Activated CD4-positive, alpha-beta memory T cell treated with anti-CD3 and anti-CD28 coated beads for 36 hours (primary cell): ENCODE data around the gene TRPV2. TPM values are rescaled to one million over a fixed set of nuclear protein-coding genes. Genes with fewer than 3 reads are reported as not detected.

ENCODE experiments used
- CTCF ChIA-PET: fragments of 350-600 bp; sonication (Branson Sonifier 250); formaldehyde crosslinking; loops from one replicate; lab custom pipeline; 2021; ENCODE audit warnings: antibody characterized with exemption, inconsistent platforms; lab: Charles Lee
- POLR2A ChIA-PET: fragments of 350-600 bp; sonication (Branson Sonifier 250); formaldehyde crosslinking; loops from one replicate; lab custom pipeline; 2021; ENCODE audit warnings: antibody characterized with exemption; lab: Charles Lee
- DNase-seq: peaks from one replicate; pipeline ENCODE4 v3.0.0-alpha.2; 2020
- H3K27ac Mint-ChIP-seq: one replicate; pipeline ENCODE4 v1.8.0; 2021; ENCODE audit warnings: mixed read lengths
- H3K27me3 Mint-ChIP-seq: one replicate; pipeline ENCODE4 v1.8.0; 2021; ENCODE audit warnings: mixed read lengths
- H3K36me3 Mint-ChIP-seq: one replicate; pipeline ENCODE4 v1.8.0; 2021; ENCODE audit warnings: mixed read lengths
- H3K4me1 Mint-ChIP-seq: one replicate; pipeline ENCODE4 v1.8.0; 2021; ENCODE audit warnings: low read depth, mixed read lengths
- H3K4me3 Mint-ChIP-seq: one replicate; pipeline ENCODE4 v1.8.0; 2021; ENCODE audit warnings: mild to moderate bottlenecking, mixed read lengths
- H3K9me3 Mint-ChIP-seq: one replicate; pipeline ENCODE4 v1.8.0; 2021; ENCODE audit warnings: mixed read lengths
- intact Hi-C: fragments of 100-400 bp; cut with micrococcal nuclease; formaldehyde crosslinking; loops from one replicate; pipeline ENCODE4 v1.15.1; 2023
- total RNA-seq, 2 experiments: library from RNA; stranded (reverse); gene quantifications; one replicate each; pipeline ENCODE4 v1.2.3, GENCODE V29; 2021

TRPV2 gene
- total RNA-seq, 2 experiments from 2014 or later = 46.0 to 50.6 TPM

DNA sequence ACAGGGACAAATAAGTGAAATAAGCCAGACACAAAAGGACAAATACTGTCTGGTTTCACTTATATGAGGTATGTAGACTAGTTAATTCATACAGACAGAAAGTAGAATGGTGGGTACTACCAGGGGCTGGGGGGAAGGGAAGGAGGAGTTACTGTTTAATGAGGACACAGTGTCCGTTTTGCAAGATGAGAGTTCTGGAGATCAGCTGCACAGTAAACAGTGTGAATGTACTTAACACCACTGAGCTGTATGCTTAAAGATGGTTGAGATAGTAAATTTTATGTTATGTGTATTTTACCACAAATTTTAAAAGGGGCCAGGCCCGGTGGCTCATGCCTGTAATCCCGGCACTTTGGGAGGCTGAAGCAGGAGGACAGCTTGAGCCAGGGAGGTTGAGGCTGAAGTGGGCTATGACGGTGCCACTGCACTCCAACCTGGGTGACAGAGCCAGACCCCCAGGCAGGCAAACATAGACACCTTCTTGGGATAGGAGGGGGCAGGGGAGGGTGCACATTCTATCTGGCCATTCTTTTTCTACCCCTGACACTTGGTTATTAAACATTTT is 53.1 kb downstream of the TRPV2 start:
- no peaks in the 10 kb centered on the region for H3K9me3 Mint-ChIP-seq
- no peak for DNase-seq
- no peak overlapping the region for H3K27ac Mint-ChIP-seq
- intact Hi-C loops = no loop called here
- POLR2A ChIA-PET = no interaction called here
- H3K4me3 Mint-ChIP-seq = no peak overlapping the region
- no peaks in the 10 kb centered on the region for H3K27me3 Mint-ChIP-seq
- CTCF ChIA-PET = interaction anchor here (2.1 kb wide), 1 partner anchor 53 kb away, joined by 5 read pairs; no protein-coding TSS in a partner anchor
- no peaks in the 10 kb centered on the region for H3K4me1 Mint-ChIP-seq
- H3K36me3 Mint-ChIP-seq = peaks cover 4% of the 10 kb centered on the region

DNA sequence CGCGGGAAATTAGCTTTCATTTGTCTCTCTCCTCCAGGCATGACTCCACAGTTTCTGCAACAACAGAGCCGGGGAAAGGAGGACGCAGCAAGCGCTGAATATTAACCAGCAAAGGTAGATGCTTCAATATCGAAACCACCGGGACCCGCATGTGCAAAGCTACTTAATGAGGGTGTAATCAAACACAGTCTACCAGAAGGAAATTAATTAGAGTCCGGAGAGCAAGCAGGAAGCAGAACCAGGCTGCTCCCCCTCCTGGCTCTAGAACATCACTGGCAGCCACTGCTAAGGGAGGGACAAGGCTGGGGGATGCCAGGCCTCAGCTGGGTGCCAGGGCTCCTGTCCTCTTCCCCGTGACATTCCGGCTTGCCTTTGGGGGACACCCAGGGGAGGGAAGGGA is 54.9 kb downstream of the TRPV2 start:
- DNase-seq = no peak
- Mint-ChIP-seq H3K27me3 (no peaks in the 10 kb centered on the region), H3K4me1 (no peaks in the 10 kb centered on the region), H3K27ac (no peak overlapping the region), H3K36me3 (peaks cover 4% of the 10 kb centered on the region), H3K9me3 (no peaks in the 10 kb centered on the region), H3K4me3 (no peak overlapping the region)
- POLR2A ChIA-PET = interaction anchor here (0.5 kb wide), 1 partner anchor 55 kb away, joined by 4 read pairs; no protein-coding TSS in a partner anchor
- intact Hi-C loops = no loop called here
- CTCF ChIA-PET = interaction anchor here (1.3 kb wide), 1 partner anchor 51 kb away, joined by 4 read pairs; no protein-coding TSS in a partner anchor

DNA sequence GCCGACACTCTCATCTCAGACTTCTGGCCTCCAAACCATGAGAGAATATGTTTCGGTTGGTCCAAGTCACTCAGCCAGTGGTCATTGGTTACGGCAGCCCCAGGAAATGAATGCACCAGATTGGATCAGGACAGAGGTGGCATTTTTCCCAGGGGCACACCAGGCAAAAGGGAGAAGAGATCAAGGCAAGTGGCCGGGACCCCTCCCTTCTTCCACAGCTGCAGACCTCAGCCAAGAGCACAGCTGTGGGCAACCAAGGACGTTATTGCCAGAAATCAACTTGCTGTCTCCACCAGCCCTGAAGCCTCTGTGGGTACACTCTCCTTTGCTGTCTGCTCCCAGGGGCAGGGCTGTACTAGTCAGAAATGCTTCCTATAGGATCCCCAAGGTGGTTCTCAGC is 55.9 kb downstream of the TRPV2 start:
- Mint-ChIP-seq H3K9me3 (no peaks in the 10 kb centered on the region), H3K36me3 (peaks cover 4% of the 10 kb centered on the region), H3K27me3 (no peaks in the 10 kb centered on the region), H3K27ac (no peak overlapping the region), H3K4me3 (no peak overlapping the region), H3K4me1 (no peaks in the 10 kb centered on the region)
- intact Hi-C loops = no loop called here
- POLR2A ChIA-PET = no interaction called here
- no peak for DNase-seq
- CTCF ChIA-PET = interaction anchor here (1.3 kb wide), 1 partner anchor 50 kb away, joined by 4 read pairs; no protein-coding TSS in a partner anchor

DNA sequence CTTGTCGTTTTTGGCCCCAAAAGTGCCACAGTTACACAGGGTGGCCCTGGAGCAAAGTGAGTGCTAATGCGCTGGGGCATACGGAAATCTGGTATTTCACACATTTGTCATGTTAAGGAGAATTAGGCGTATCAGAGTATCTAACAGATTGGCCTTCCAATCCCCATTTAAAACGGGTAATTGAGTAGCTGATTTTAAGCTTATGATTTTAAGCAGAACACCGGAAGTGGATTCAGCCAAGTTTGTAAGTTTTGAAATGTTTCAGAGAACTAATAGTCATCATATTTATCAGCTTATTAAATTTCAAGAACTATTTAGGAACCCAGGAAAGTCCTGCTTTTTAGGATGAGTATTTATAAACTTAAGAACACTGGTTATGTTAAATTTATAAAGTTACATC is 57.2 kb downstream of the TRPV2 start:
- ChIA-PET POLR2A (no interaction called here), CTCF (interaction anchor here (1.1 kb wide), 1 partner anchor 49 kb away, joined by 4 read pairs; no protein-coding TSS in a partner anchor)
- Mint-ChIP-seq H3K4me1 (no peaks in the 10 kb centered on the region), H3K27ac (no peak overlapping the region), H3K9me3 (no peaks in the 10 kb centered on the region), H3K27me3 (no peaks in the 10 kb centered on the region), H3K4me3 (no peak overlapping the region), H3K36me3 (peaks cover 4% of the 10 kb centered on the region)
- no peak for DNase-seq
- intact Hi-C loops = no loop called here

DNA sequence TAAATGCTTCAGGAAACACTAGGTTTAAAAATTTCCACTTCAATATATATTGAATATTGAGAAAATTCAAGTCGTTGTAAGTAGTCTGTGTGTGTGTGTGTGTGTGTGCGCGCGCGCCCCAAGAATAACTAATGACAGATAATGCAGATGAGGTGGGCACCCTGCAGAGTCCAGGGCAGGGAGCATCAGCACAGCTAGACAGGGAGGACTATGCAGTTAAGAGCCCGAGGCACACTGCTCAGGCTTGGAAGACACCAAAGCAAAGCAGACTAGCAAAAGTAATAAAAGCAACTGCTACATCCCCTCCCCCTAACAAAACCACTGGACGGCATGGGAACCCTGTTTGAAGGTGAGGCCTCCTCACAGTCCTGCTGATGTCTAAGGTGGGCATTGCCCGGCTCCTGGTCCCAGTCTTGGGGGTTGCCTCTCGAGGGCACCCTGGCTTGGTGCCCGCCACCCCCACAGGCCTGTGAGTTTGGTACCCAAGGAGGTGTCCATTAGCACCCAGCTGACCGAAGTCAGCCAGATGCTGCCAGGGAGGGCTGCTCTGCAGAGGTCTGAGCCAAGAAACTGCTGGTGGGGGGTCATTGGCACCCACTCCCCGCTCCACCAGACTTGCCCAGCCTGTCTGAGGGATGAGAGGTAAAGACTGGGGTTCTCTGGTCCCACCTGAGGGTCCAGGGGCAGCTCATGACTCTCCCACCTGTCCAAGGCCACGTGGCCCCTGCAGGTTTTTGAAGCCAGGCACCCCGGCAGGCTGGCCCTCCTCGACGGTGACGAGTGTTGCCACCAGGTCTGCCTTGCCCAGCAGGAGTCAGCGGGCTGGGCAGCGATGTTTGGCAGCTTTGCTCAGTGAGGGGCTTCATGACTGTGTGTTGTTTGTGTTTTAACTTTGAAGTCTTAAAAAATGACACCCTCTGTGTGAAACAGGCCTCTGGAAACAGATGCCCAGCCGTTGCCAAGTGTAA is 58.0 kb downstream of the TRPV2 start:
- no peak for DNase-seq
- no peak overlapping the region for H3K4me3 Mint-ChIP-seq
- H3K4me1 Mint-ChIP-seq = no peaks in the 10 kb centered on the region
- ChIA-PET POLR2A (no interaction called here), CTCF (interaction anchor here (0.9 to 1.1 kb wide), 2 partner anchors 48 to 116 kb away, joined by 4 read pairs; no protein-coding TSS in a partner anchor)
- H3K36me3 Mint-ChIP-seq = peaks cover 4% of the 10 kb centered on the region
- no peaks in the 10 kb centered on the region for H3K27me3 Mint-ChIP-seq
- intact Hi-C loops = no loop called here
- H3K27ac Mint-ChIP-seq = no peak overlapping the region
- no peaks in the 10 kb centered on the region for H3K9me3 Mint-ChIP-seq

DNA sequence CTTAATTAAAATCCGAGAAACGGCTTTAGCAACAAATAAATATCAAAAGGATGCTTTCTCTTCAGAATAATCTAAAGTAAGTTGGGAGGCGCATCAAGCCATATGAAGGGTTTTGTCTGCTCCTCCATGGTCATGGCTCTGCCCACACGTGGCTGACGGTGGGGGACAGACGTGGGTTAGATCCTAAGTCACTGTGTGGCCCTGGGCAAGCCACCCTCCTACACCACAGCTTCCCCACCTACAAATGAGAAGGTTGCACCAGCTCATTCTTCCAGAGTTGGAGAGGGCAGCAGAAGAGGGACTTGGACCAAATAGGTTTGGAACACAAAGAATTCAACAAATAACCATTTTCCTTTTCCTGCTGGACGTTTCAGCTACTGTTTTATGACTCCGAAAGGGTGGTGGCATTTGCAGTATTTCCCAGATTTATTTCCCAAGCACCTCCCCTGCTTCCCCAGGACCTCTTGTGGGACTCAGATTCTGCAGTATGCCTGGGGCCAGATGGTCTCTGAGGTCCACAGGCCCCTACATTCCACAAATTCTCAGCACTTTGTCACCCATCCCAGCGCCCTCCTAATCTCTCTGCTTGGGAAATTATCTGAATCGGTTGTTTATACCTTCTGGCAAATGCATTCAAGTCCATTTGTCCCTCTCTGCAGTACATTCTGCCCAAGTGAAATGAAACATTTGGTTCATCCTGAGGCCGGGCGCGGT is 58.8 kb downstream of the TRPV2 start:
- ChIA-PET CTCF (interaction anchor here (0.9 kb wide), 1 partner anchor 115 kb away, joined by 4 read pairs; no protein-coding TSS in a partner anchor), POLR2A (no interaction called here)
- Mint-ChIP-seq H3K27ac (no peak overlapping the region), H3K4me1 (no peaks in the 10 kb centered on the region), H3K27me3 (no peaks in the 10 kb centered on the region), H3K9me3 (no peaks in the 10 kb centered on the region), H3K4me3 (no peak overlapping the region), H3K36me3 (peaks cover 4% of the 10 kb centered on the region)
- intact Hi-C loops = no loop called here
- no peak for DNase-seq

DNA sequence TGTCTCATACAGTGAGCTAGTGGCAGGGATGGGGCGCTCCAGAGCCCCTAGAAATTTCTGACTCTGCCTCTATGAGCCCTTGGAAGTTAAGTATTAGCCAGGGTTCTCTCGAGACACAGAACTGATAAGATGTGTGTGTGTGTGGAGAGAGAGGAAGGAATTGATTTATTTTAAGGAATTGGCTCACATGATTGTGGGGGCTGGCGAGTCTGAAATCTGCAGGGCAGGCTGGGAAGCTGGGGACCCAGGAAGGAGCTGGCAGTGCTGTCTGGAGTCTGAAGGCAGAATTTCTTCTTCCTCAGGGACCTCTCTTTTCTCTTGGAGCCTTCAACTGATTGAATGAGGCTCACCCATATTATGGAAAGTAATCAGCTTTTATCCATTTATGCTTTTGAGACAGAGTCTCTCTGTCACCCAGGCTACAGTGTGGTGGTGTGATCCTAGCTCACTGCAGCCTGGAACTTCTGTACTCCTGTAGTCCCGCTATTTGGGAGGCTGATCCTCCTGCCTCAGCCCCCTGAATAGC is 59.9 kb downstream of the TRPV2 start:
- Mint-ChIP-seq H3K27me3 (no peaks in the 10 kb centered on the region), H3K36me3 (peaks cover 4% of the 10 kb centered on the region), H3K9me3 (no peaks in the 10 kb centered on the region), H3K27ac (no peak overlapping the region), H3K4me1 (no peaks in the 10 kb centered on the region), H3K4me3 (no peak overlapping the region)
- POLR2A ChIA-PET = no interaction called here
- CTCF ChIA-PET = no interaction called here
- intact Hi-C loops = no loop called here
- no peak for DNase-seq

DNA sequence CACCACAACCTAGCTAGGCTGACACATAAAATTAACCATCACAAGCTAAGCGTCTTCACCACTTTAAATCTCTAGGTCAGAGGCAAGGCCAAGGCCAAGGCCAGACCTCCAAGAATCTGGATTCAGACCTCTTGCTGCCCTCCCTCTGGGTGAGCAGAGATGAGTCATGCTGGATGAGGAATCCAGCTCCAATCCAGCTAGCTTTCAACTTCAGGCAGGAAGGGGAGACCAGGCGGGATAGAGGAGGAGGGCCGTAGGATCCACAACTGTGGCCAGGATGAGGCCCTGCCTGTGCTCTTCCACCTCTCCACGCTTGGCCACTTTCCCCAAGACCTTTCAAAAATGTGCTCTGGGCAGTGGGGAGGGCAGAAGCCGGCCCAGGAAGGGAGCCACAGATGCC is 61.9 kb downstream of the TRPV2 start:
- CTCF ChIA-PET = interaction anchor here (1.0 to 1.3 kb wide), 2 partner anchors 24 to 44 kb away, joined by 3 to 6 read pairs; no protein-coding TSS in a partner anchor

DNA sequence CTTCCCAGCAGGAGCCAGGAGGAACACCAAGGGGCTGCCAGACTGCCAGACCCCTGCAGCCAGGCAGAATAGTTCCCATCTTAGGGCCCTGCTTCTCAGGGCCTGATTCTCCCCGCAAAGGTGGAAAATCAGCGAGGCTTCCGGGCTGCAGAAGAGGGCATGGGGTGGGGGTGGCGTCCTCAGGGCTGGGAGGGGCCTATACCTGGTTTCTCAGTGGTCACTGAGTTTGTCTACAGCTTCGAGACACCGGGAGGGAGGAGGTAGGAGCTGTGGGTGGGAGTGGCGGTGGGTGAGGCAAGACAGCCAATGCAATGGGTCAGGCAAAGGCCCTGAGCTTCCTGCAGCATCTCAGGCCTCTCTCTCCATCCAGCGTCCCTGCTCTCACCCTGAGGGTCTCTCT is 62.3 kb downstream of the TRPV2 start:
- H3K36me3 Mint-ChIP-seq = no peaks in the 10 kb centered on the region
- H3K4me3 Mint-ChIP-seq = no peak overlapping the region
- ChIA-PET CTCF (interaction anchor here (1.0 to 1.3 kb wide), 2 partner anchors 24 to 44 kb away, joined by 3 to 6 read pairs; no protein-coding TSS in a partner anchor), POLR2A (no interaction called here)
- H3K9me3 Mint-ChIP-seq = no peaks in the 10 kb centered on the region
- H3K27me3 Mint-ChIP-seq = no peaks in the 10 kb centered on the region
- H3K27ac Mint-ChIP-seq = no peak overlapping the region
- no peak for DNase-seq
- intact Hi-C loops = no loop called here
- no peaks in the 10 kb centered on the region for H3K4me1 Mint-ChIP-seq

More for the DNA sequence above, 61.9 kb downstream of the TRPV2 start:
- intact Hi-C loops = no loop called here
- POLR2A ChIA-PET = no interaction called here
- Mint-ChIP-seq H3K27me3 (no peaks in the 10 kb centered on the region), H3K4me1 (no peaks in the 10 kb centered on the region), H3K36me3 (no peaks in the 10 kb centered on the region), H3K9me3 (no peaks in the 10 kb centered on the region), H3K27ac (no peak overlapping the region), H3K4me3 (no peak overlapping the region)
- DNase-seq = no peak

DNA sequence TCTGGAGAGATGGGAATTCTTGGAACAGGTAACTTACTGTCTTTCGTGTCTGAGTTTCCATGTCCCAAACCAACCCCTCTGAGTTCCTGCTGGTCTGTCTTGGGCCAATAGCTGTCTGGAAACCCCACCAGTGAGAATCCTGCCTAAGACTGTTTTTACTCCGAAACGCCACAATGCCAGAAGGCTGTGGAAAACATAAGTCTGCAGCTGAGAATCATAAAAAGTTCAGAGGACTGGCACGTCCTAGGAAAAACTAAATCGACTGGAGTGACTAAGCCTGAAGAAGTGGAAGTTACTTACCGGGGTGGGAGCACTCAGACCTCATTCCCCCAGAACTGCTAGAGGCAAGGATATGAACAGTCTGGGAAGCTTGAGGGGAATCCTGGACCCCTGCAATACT is 63.3 kb downstream of the TRPV2 start:
- no peak for DNase-seq
- no peak overlapping the region for H3K4me3 Mint-ChIP-seq
- H3K27me3 Mint-ChIP-seq = no peaks in the 10 kb centered on the region
- H3K4me1 Mint-ChIP-seq = no peaks in the 10 kb centered on the region
- ChIA-PET POLR2A (no interaction called here), CTCF (interaction anchor here (1.4 kb wide), 1 partner anchor 43 kb away, joined by 3 read pairs; no protein-coding TSS in a partner anchor)
- H3K27ac Mint-ChIP-seq = no peak overlapping the region
- intact Hi-C loops = no loop called here
- no peaks in the 10 kb centered on the region for H3K9me3 Mint-ChIP-seq
- H3K36me3 Mint-ChIP-seq = no peaks in the 10 kb centered on the region

DNA sequence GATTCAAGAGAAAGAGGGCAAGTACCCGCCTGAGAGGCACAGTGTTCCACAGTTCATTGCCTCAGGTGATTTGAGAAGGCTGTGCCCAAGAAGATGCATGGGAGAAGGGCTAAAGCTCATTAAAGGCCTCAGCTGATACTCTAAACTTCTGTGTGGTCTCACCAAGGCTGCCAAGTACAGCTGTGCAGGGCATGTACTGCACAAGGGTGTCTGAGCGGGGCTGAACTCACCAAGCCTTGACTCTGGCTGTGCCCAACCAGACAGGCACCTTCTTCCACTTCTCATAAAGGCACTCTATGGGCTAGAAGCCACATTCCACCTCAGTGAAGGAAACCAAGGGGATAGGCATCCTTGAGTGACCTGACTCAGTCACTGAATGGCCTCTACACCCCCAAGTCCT is 63.9 kb downstream of the TRPV2 start:
- Mint-ChIP-seq H3K27me3 (no peaks in the 10 kb centered on the region), H3K9me3 (no peaks in the 10 kb centered on the region), H3K36me3 (no peaks in the 10 kb centered on the region), H3K4me1 (no peaks in the 10 kb centered on the region), H3K4me3 (no peak overlapping the region), H3K27ac (no peak overlapping the region)
- ChIA-PET POLR2A (no interaction called here), CTCF (interaction anchor here (1.4 kb wide), 1 partner anchor 42 kb away, joined by 3 read pairs; no protein-coding TSS in a partner anchor)
- intact Hi-C loops = no loop called here
- DNase-seq = no peak
